ENCODE results near the gene ORM1.

DNA sequence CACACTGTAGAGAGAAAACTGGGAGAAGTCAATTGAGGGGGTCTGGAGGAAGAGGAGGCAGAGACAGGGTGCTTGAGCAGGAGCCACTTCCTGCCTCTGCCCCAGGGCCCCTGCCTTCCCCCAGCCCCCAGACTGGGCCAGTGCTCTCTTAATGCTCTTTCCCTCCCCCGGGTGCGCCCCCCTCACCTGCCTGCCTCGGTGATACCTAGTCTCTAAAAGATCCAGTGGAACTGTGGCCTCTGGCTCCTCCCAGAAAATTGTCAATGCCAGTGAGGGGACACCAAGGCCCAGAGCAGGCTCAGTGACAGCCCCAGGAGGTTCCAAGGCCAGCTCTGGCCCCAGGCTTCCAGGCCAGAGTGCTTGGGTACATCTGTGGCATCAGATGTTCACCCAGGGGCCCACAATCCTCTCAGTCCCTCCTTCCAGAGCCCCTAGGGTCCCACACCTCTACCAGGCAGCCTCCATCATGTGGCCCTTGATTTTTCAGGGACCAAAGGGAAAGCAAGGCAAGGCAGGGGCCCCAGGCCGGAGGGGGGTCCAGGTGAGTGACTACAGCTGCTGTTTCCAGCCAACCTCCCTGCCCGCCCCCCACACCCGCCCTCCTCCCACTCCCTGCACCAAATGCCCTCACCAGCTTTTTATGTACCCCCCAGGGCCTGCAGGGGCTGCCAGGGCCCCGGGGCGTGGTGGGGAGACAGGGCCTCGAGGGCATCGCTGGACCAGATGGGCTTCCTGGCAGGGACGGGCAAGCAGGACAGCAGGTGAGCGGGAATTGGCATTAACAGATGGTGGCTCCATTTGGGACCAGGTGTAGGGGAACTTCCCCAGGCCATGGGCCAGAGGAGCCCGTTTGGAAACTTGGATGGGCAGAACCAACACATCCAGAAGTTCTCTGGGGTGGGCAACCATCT is 33.1 kb upstream of the ORM1 start:
- TF ChIP-seq POLR2A (IDR thresholded peaks at IDR 0.05; ENCODE audit: low read depth, low read length) (no peak), CTCF (IDR thresholded peaks at IDR 0.05; ENCODE audit: extremely low read depth in 1 of 2, insufficient read depth in 1 of 2, low read depth in 1 of 2, low read length in 2 of 2) (no peak), JUN (IDR thresholded peaks at IDR 0.05; ENCODE audit: borderline replicate concordance, insufficient read depth, insufficient read length, low read depth) (no peak), POLR2AphosphoS5 (IDR thresholded peaks at IDR 0.05; ENCODE audit: insufficient read depth, low read depth, low read length) (no peak)
- TF ChIP-seq, protein P1, sequence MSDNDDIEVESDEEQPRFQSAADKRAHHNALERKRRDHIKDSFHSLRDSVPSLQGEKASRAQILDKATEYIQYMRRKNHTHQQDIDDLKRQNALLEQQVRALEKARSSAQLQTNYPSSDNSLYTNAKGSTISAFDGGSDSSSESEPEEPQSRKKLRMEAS (IDR thresholded peaks at IDR 0.05; ENCODE audit: insufficient read depth, insufficient read length): no peak
